Natural killer cell (primary cell): Measurements from ENCODE around the gene ABCC4. TPM values are rescaled to one million over a fixed set of nuclear protein-coding genes. Genes with fewer than 3 reads are reported as not detected.

Source experiments
- ATAC-seq, 3 donors: fragments of 150-1000 bp in 2 of 3; fragments of 200-7000 bp in 1 of 3; cut with Tn5 transposase; 1 replicate in 1 of 3; 2 replicates in 2 of 3; pipeline ENCODE4 v1.10.0; 2021; ENCODE audit warnings: mild to moderate bottlenecking in 2 of 3, moderate library complexity in 2 of 3
- DNase-seq, 2 donors: peaks; one replicate each; pipeline versions ENCODE4 v3.0.0 to v3.0.0-alpha.2; 2013 to 2021; ENCODE audit warnings: mixed read lengths in 1 of 2
- H3K27ac ChIP-seq: one replicate; pipeline ENCODE4 v1.5.1; 2013; ENCODE audit warnings: mild to moderate bottlenecking, low read length
- H3K27me3 ChIP-seq: one replicate; pipeline ENCODE4 v1.6.1; 2013; ENCODE audit warnings: low read length; ENCODE audit not compliant: control insufficient read depth, insufficient read depth
- H3K36me3 ChIP-seq: one replicate; pipeline ENCODE4 v1.6.1; 2013; ENCODE audit warnings: low read length; ENCODE audit not compliant: control insufficient read depth, insufficient read depth
- H3K4me1 ChIP-seq: one replicate; pipeline ENCODE4 v1.6.1; 2013; ENCODE audit warnings: low read length; ENCODE audit not compliant: control insufficient read depth, insufficient read depth
- H3K4me3 ChIP-seq: one replicate; pipeline ENCODE4 v1.5.1; 2013; ENCODE audit warnings: low read length
- H3K9me3 ChIP-seq: one replicate; pipeline ENCODE4 v1.6.1; 2013; ENCODE audit warnings: low read length; ENCODE audit not compliant: control insufficient read depth, insufficient read depth
- H3K27ac Mint-ChIP-seq, 2 donors: one replicate each; pipeline ENCODE4 v1.8.0; 2022; ENCODE audit warnings: mild to moderate bottlenecking in 2 of 2, mixed read lengths in 2 of 2, moderate library complexity in 1 of 2
- H3K27me3 Mint-ChIP-seq, 2 donors: one replicate each; pipeline ENCODE4 v1.8.0; 2022; ENCODE audit warnings: low read depth in 2 of 2, mixed read lengths in 2 of 2
- H3K36me3 Mint-ChIP-seq: one replicate; pipeline ENCODE4 v1.8.0; 2022; ENCODE audit warnings: mixed read lengths
- H3K4me1 Mint-ChIP-seq, 2 donors: one replicate each; pipeline ENCODE4 v1.8.0; 2022; ENCODE audit warnings: mixed read lengths in 2 of 2
- H3K4me3 Mint-ChIP-seq: one replicate; pipeline ENCODE4 v1.8.0; 2022; ENCODE audit warnings: mild to moderate bottlenecking, moderate library complexity, mixed read lengths
- H3K9me3 Mint-ChIP-seq, 2 donors: one replicate each; pipeline ENCODE4 v1.8.0; 2022; ENCODE audit warnings: mixed read lengths in 2 of 2
- CTCF ChIP-seq: fragments of 200-600 bp; IDR thresholded peaks from one replicate; pipeline ENCODE4 v1.8.0; 2022; ENCODE audit warnings: antibody characterized with exemption
- WGBS: methylation state at CpG from one replicate; pipeline ENCODE4 v1.1.7; 2013; ENCODE audit warnings: missing lambda C conversion rate; ENCODE audit not compliant: insufficient coverage; 5-methylcytosine and 5-hydroxymethylcytosine counted together
- intact Hi-C: fragments of 100-400 bp; cut with micrococcal nuclease; formaldehyde crosslinking; loops from one replicate; pipeline ENCODE4 v1.14.2; 2022
- total RNA-seq, 4 donors: library from RNA; stranded (reverse); fragments of 120-200 nt in 1 of 4; gene quantifications; one replicate each; pipeline versions ENCODE4 v1.2.3 to v1.2.4, GENCODE V29; 2013 to 2022

Gene ABCC4
- total RNA-seq, 3 donors from 2014 or later (not counting 1 experiment from before 2014, with no cell fraction given): 4.8 to 10.3 (median 6.5) TPM

- WGBS: 85% methylated on average over 5 of the region's 5 CpGs
- no peaks in the 10 kb centered on the region for H3K27me3 ChIP-seq
- no peaks in the 10 kb centered on the region for H3K36me3 ChIP-seq
- no peaks in the 10 kb centered on the region for H3K36me3 Mint-ChIP-seq
- no peaks in the 10 kb centered on the region for H3K9me3 Mint-ChIP-seq
- no peak overlapping the region for H3K4me3 ChIP-seq
- H3K27ac ChIP-seq: no peak overlapping the region
- no peak for TF ChIP-seq CTCF
- no peak for ATAC-seq
- no peaks in the 10 kb centered on the region for H3K9me3 ChIP-seq
- no peaks in the 10 kb centered on the region for H3K4me1 Mint-ChIP-seq
- DNase-seq: no peak
- no peaks in the 10 kb centered on the region for H3K4me1 ChIP-seq
- intact Hi-C loops: no loop called here
- H3K4me3 Mint-ChIP-seq: no peak overlapping the region
- H3K27me3 Mint-ChIP-seq: no peaks in the 10 kb centered on the region
- no peak overlapping the region for H3K27ac Mint-ChIP-seq
These were observed 40.2 kb upstream of the ABCC4 start for GRCh38 chr13:95341441-95341840.

GRCh38 chr13:95338905-95339304 lies 37.7 kb upstream of the ABCC4 start:
- 89% methylated on average over 3 of the region's 3 CpGs for WGBS
- Histone ChIP-seq H3K4me1 (no peaks in the 10 kb centered on the region), H3K36me3 (no peaks in the 10 kb centered on the region), H3K4me3 (no peak overlapping the region), H3K27ac (no peak overlapping the region), H3K27me3 (no peaks in the 10 kb centered on the region), H3K9me3 (no peaks in the 10 kb centered on the region)
- Mint-ChIP-seq H3K27ac (no peak overlapping the region), H3K4me3 (no peak overlapping the region), H3K9me3 (no peaks in the 10 kb centered on the region), H3K36me3 (no peaks in the 10 kb centered on the region), H3K4me1 (no peaks in the 10 kb centered on the region), H3K27me3 (no peaks in the 10 kb centered on the region)
- intact Hi-C loops: no loop called here
- ATAC-seq: no peak
- no peak for TF ChIP-seq CTCF
- no peak for DNase-seq

GRCh38 chr13:95337597-95337996 lies 36.3 kb upstream of the ABCC4 start:
- DNase-seq (no peak), ATAC-seq (no peak)
- Histone ChIP-seq H3K9me3 (no peaks in the 10 kb centered on the region), H3K4me1 (no peaks in the 10 kb centered on the region), H3K27me3 (no peaks in the 10 kb centered on the region), H3K27ac (no peak overlapping the region), H3K36me3 (no peaks in the 10 kb centered on the region), H3K4me3 (no peak overlapping the region)
- WGBS: 82% methylated on average over 2 of the region's 3 CpGs
- no peaks in the 10 kb centered on the region for H3K9me3 Mint-ChIP-seq
- H3K27ac Mint-ChIP-seq: no peak overlapping the region
- TF ChIP-seq CTCF: no peak
- no peaks in the 10 kb centered on the region for H3K4me1 Mint-ChIP-seq
- no peaks in the 10 kb centered on the region for H3K36me3 Mint-ChIP-seq
- H3K27me3 Mint-ChIP-seq: no peaks in the 10 kb centered on the region
- intact Hi-C loops: no loop called here
- no peak overlapping the region for H3K4me3 Mint-ChIP-seq

GRCh38 chr13:95335667-95336066 lies 34.4 kb upstream of the ABCC4 start:
- Mint-ChIP-seq H3K4me1 (no peaks in the 10 kb centered on the region), H3K4me3 (no peak overlapping the region), H3K27ac (no peak overlapping the region), H3K36me3 (no peaks in the 10 kb centered on the region), H3K9me3 (no peaks in the 10 kb centered on the region), H3K27me3 (no peaks in the 10 kb centered on the region)
- intact Hi-C loops: no loop called here
- no peak overlapping the region for H3K4me3 ChIP-seq
- no peaks in the 10 kb centered on the region for H3K36me3 ChIP-seq
- ATAC-seq (no peak), DNase-seq (no peak)
- TF ChIP-seq CTCF: no peak
- H3K27me3 ChIP-seq: no peaks in the 10 kb centered on the region
- no peaks in the 10 kb centered on the region for H3K9me3 ChIP-seq
- WGBS: 92% methylated on average over 6 of the region's 6 CpGs
- no peaks in the 10 kb centered on the region for H3K4me1 ChIP-seq
- no peak overlapping the region for H3K27ac ChIP-seq
